CD14-positive monocyte (primary cell): Measurements from ENCODE around the gene SSR3. TPM values are rescaled to one million over a fixed set of nuclear protein-coding genes. Genes with fewer than 3 reads are reported as not detected.
A peak's percentile ranks its signal among the peaks of the same experiment; 100 is the strongest.

Experiments used
- DNase-seq, 3 donors: peaks; one replicate each; pipeline ENCODE4 v3.0.0-alpha.2; 2011 to 2022
- H2AFZ ChIP-seq: 2 replicates; pipeline ENCODE4 v1.6.0; 2012; ENCODE audit warnings: mild to moderate bottlenecking, low read depth, low read length, inconsistent platforms; ENCODE audit not compliant: insufficient read depth, poor library complexity, severe bottlenecking
- H3K27ac ChIP-seq, 2 donors: 1 replicate in 1 of 2; 2 replicates in 1 of 2; pipeline ENCODE4 v1.5.1; 2012 to 2013; ENCODE audit warnings: low read length in 2 of 2, control low read depth in 1 of 2, inconsistent platforms in 1 of 2, low read depth in 1 of 2, mild to moderate bottlenecking in 1 of 2
- H3K27me3 ChIP-seq, 2 donors: one replicate each; pipeline versions ENCODE4 v1.6.0 to v1.6.1; 2011 to 2013; ENCODE audit warnings: low read length in 2 of 2; ENCODE audit not compliant: control insufficient read depth in 2 of 2, insufficient read depth in 2 of 2
- H3K36me3 ChIP-seq, 2 donors: replicated peaks in 1 of 2; 1 replicate in 1 of 2; 2 replicates in 1 of 2; pipeline versions ENCODE4 v1.5.1 to v1.6.1; 2012 to 2013; ENCODE audit warnings: low read length in 2 of 2, control low read depth in 1 of 2, inconsistent platforms in 1 of 2, mild to moderate bottlenecking in 1 of 2; ENCODE audit not compliant: insufficient read depth in 2 of 2, control insufficient read depth in 1 of 2
- H3K4me1 ChIP-seq, 2 donors: 1 replicate in 1 of 2; 2 replicates in 1 of 2; pipeline versions ENCODE4 v1.5.1 to v1.6.1; 2012 to 2013; ENCODE audit warnings: low read length in 2 of 2, control low read depth in 1 of 2, inconsistent platforms in 1 of 2, mild to moderate bottlenecking in 1 of 2, moderate library complexity in 1 of 2; ENCODE audit not compliant: insufficient read depth in 2 of 2, control insufficient read depth in 1 of 2
- H3K4me2 ChIP-seq: replicated peaks from 2 replicates; pipeline ENCODE3; 2012; ENCODE audit warnings: low read length, moderate library complexity, mild to moderate bottlenecking; ENCODE audit not compliant: poor library complexity, severe bottlenecking; ENCODE audit errors: extremely low read depth
- H3K4me3 ChIP-seq, 3 experiments: fragments of 200-600 bp in 1 of 3; sonication (generic) in 1 of 3; replicated peaks in 1 of 3; 1 replicate in 2 of 3; 2 replicates in 1 of 3; pipeline ENCODE4 v1.5.1; 2011 to 2013; ENCODE audit warnings: low read length in 3 of 3, mild to moderate bottlenecking in 3 of 3, control low read depth in 2 of 3, low read depth in 2 of 3, inconsistent platforms in 1 of 3, moderate library complexity in 1 of 3
- H3K79me2 ChIP-seq: 2 replicates; pipeline ENCODE4 v1.6.0; 2012; ENCODE audit warnings: mild to moderate bottlenecking, control low read depth, inconsistent platforms, low read length, moderate library complexity; ENCODE audit not compliant: insufficient read depth
- H3K9ac ChIP-seq: 2 replicates; pipeline ENCODE4 v1.6.0; 2017; ENCODE audit warnings: low read length, mild to moderate bottlenecking; ENCODE audit not compliant: insufficient read depth, poor library complexity, severe bottlenecking
- H3K9me3 ChIP-seq, 2 donors: replicated peaks in 1 of 2; 1 replicate in 1 of 2; 2 replicates in 1 of 2; pipeline versions ENCODE4 v1.5.1 to v1.6.1; 2012 to 2013; ENCODE audit warnings: low read length in 2 of 2, control low read depth in 1 of 2; ENCODE audit not compliant: control insufficient read depth in 1 of 2, insufficient read depth in 1 of 2
- H4K20me1 ChIP-seq: 2 replicates; pipeline ENCODE4 v1.6.0; 2012; ENCODE audit warnings: mild to moderate bottlenecking, low read length, control low read depth, moderate library complexity; ENCODE audit not compliant: insufficient read depth
- H3K27ac Mint-ChIP-seq, 7 donors: one replicate each; pipeline ENCODE4 v1.8.0; 2020; ENCODE audit warnings: mild to moderate bottlenecking in 7 of 7, mixed read lengths in 7 of 7, moderate library complexity in 6 of 7, inconsistent platforms in 2 of 7
- H3K27me3 Mint-ChIP-seq, 3 donors: one replicate each; pipeline ENCODE4 v1.8.0; 2021 to 2022; ENCODE audit warnings: low read depth in 3 of 3, mild to moderate bottlenecking in 3 of 3, mixed read lengths in 3 of 3, moderate library complexity in 3 of 3, inconsistent platforms in 1 of 3
- H3K36me3 Mint-ChIP-seq, 2 donors: one replicate each; pipeline ENCODE4 v1.8.0; 2020; ENCODE audit warnings: mixed read lengths in 2 of 2, inconsistent platforms in 1 of 2, mild to moderate bottlenecking in 1 of 2
- H3K4me1 Mint-ChIP-seq: one replicate; pipeline ENCODE4 v1.8.0; 2020; ENCODE audit warnings: mild to moderate bottlenecking, mixed read lengths
- H3K4me3 Mint-ChIP-seq, 2 donors: one replicate each; pipeline ENCODE4 v1.8.0; 2020; ENCODE audit warnings: mild to moderate bottlenecking in 2 of 2, mixed read lengths in 2 of 2, moderate library complexity in 1 of 2
- H3K9me3 Mint-ChIP-seq, 7 donors: one replicate each; pipeline ENCODE4 v1.8.0; 2020 to 2022; ENCODE audit warnings: mixed read lengths in 7 of 7, mild to moderate bottlenecking in 6 of 7, moderate library complexity in 6 of 7, inconsistent platforms in 2 of 7
- CTCF ChIP-seq: fragments of 200-600 bp; IDR thresholded peaks from one replicate; pipeline ENCODE4 v1.8.0; 2022; ENCODE audit warnings: antibody characterized with exemption, mild to moderate bottlenecking
- WGBS: methylation state at CpG from one replicate; pipeline ENCODE4 v1.1.5; 2013; ENCODE audit warnings: missing lambda C conversion rate; ENCODE audit not compliant: insufficient coverage; 5-methylcytosine and 5-hydroxymethylcytosine counted together
- intact Hi-C, 2 donors: fragments of 100-400 bp; cut with micrococcal nuclease; formaldehyde crosslinking; loops; one replicate each; pipeline versions ENCODE4 v1.15.0 to v1.15.1; 2023
- polyA plus RNA-seq, 3 donors: library from polyadenylated mRNA; depleted of rRNA in 1 of 3; unstranded in 2 of 3; stranded (reverse) in 1 of 3; fragments of 300-500 nt in 2 of 3; fragments of >200 nt in 1 of 3; fragmentation: Illumina TruSeq in 2 of 3; gene quantifications; 1 replicate in 2 of 3; 2 replicates in 1 of 3; pipeline ENCODE4 v1.2.3, GENCODE V29; 2012 to 2021

Gene SSR3
- polyA plus RNA-seq, 3 donors, result 46.6 to 243 (median 230) TPM

- peaks cover 0 to 2% (median 0%) of the 10 kb centered on the region in 7 donors for H3K9me3 Mint-ChIP-seq
- Histone ChIP-seq H3K79me2 (no peaks in the 10 kb centered on the region), H3K9ac (no peak overlapping the region), H3K4me2 (no peak overlapping the region), H2AFZ (no peak overlapping the region), H3K9me3 (no peaks in the 10 kb centered on the region), H4K20me1 (no peaks in the 10 kb centered on the region), H3K4me1 (peaks cover 51 to 80% of the 10 kb centered on the region in 2 donors), H3K27ac (no peak overlapping the region), H3K36me3 (no peaks in the 10 kb centered on the region), H3K4me3 (no peak overlapping the region), H3K27me3 (no peaks in the 10 kb centered on the region)
- DNase-seq, result no peak
- intact Hi-C loops, result no loop called here
- H3K4me1 Mint-ChIP-seq, result peaks cover 46% of the 10 kb centered on the region
- no peak overlapping the region for H3K4me3 Mint-ChIP-seq
- no peaks in the 10 kb centered on the region for H3K27me3 Mint-ChIP-seq
- no peaks in the 10 kb centered on the region for H3K36me3 Mint-ChIP-seq
- TF ChIP-seq CTCF, result no peak
- H3K27ac Mint-ChIP-seq, result peak overlapping the region in 3 of 7 donors; percentile 0 to 68 (median 2)
Measured at GRCh38 chr3:156581954-156582353, 27.0 kb upstream of the SSR3 start.

GRCh38 chr3:156581033-156581432 lies 26.1 kb upstream of the SSR3 start:
- no peak overlapping the region for H3K4me3 ChIP-seq
- no peaks in the 10 kb centered on the region for H3K36me3 Mint-ChIP-seq
- no peak overlapping the region for H2AFZ ChIP-seq
- no peaks in the 10 kb centered on the region for H3K36me3 ChIP-seq
- no peaks in the 10 kb centered on the region for H4K20me1 ChIP-seq
- H3K27me3 Mint-ChIP-seq, result no peaks in the 10 kb centered on the region
- no peak overlapping the region for H3K4me3 Mint-ChIP-seq
- H3K9me3 ChIP-seq, result no peaks in the 10 kb centered on the region
- H3K27ac Mint-ChIP-seq, result no peak overlapping the region
- peaks cover 0 to 2% (median 0%) of the 10 kb centered on the region in 7 donors for H3K9me3 Mint-ChIP-seq
- H3K27ac ChIP-seq, result no peak overlapping the region
- DNase-seq, result peak in 1 of 3 donors; percentile 28
- intact Hi-C loops, result no loop called here
- peaks cover 49% of the 10 kb centered on the region for H3K4me1 Mint-ChIP-seq
- no peaks in the 10 kb centered on the region for H3K27me3 ChIP-seq
- H3K9ac ChIP-seq, result no peak overlapping the region
- no CpG with 5 or more reads among the region's 4 CpGs for WGBS
- H3K4me1 ChIP-seq, result peaks cover 51 to 80% of the 10 kb centered on the region in 2 donors
- H3K79me2 ChIP-seq, result no peaks in the 10 kb centered on the region
- no peak overlapping the region for H3K4me2 ChIP-seq
- no peak for TF ChIP-seq CTCF
